ENCODE measurements around the gene COPS8.

DNA sequence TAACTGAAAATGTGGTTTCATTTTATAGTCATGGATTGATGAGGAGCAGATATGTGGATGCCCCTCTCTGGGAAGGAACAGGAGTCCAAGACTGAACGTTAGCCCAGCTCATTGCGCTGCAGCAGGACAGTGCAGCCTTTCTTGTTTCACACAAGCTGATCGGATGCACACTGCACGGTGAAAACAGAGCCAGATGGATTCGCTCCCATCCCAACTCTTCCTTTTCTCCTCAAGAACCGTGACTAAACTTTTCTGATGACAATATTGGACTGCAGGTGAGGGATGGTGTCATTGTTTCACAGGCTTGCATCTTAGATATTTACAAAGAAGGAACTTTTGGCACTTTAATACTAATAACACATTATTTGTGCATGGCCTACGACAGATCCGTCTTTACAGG lies 33.8 kb upstream of the COPS8 start:
- TF ChIP-seq CTCF (IDR thresholded peaks at IDR 0.05), result no peak
- TF ChIP-seq POLR2AphosphoS5 (IDR thresholded peaks at IDR 0.05; ENCODE audit: insufficient read depth in 1 of 2, low read depth in 1 of 2), result no peak
- no peak for TF ChIP-seq POLR2A (IDR thresholded peaks at IDR 0.05)
